Activated CD4-positive, alpha-beta T cell treated with anti-CD3 and anti-CD28 coated beads for 36 hours (primary cell): ENCODE measurements around the gene MESD. TPM values are rescaled to one million over a fixed set of nuclear protein-coding genes. Genes with fewer than 3 reads are reported as not detected.

Source experiments
- ATAC-seq: fragments of 200-7000 bp; cut with Tn5 transposase; one replicate; pipeline ENCODE4 v1.10.0; 2021; ENCODE audit warnings: mild to moderate bottlenecking, moderate library complexity
- CTCF ChIA-PET: fragments of 350-600 bp; sonication (Branson Sonifier 250); formaldehyde crosslinking; loops from one replicate; lab custom pipeline; 2021; ENCODE audit warnings: antibody characterized with exemption; lab: Charles Lee
- POLR2A ChIA-PET: fragments of 350-600 bp; sonication (Branson Sonifier 250); formaldehyde crosslinking; loops from one replicate; lab custom pipeline; 2021; ENCODE audit warnings: antibody characterized with exemption, inconsistent platforms; lab: Charles Lee
- DNase-seq: peaks from one replicate; pipeline ENCODE4 v3.0.0-alpha.2; 2020
- H3K27ac Mint-ChIP-seq: one replicate; pipeline ENCODE4 v1.8.0; 2021; ENCODE audit warnings: mixed read lengths
- H3K27me3 Mint-ChIP-seq: one replicate; pipeline ENCODE4 v1.8.0; 2021; ENCODE audit warnings: mixed read lengths
- H3K36me3 Mint-ChIP-seq: one replicate; pipeline ENCODE4 v1.8.0; 2021; ENCODE audit warnings: low read depth, mixed read lengths
- H3K4me1 Mint-ChIP-seq: one replicate; pipeline ENCODE4 v1.8.0; 2021; ENCODE audit warnings: mixed read lengths
- H3K4me3 Mint-ChIP-seq: one replicate; pipeline ENCODE4 v1.8.0; 2021; ENCODE audit warnings: mild to moderate bottlenecking, moderate library complexity, mixed read lengths
- H3K9me3 Mint-ChIP-seq: one replicate; pipeline ENCODE4 v1.8.0; 2021; ENCODE audit warnings: low read depth, mixed read lengths
- intact Hi-C, 2 experiments: fragments of 100-400 bp; cut with DNase I in 1 of 2; cut with micrococcal nuclease in 1 of 2; formaldehyde crosslinking; loops; one replicate each; pipeline versions ENCODE4 v1.14.2 to v1.15.1; 2022 to 2024; cut with DNase I, micrococcal nuclease
- total RNA-seq, 2 experiments: library from RNA; stranded (reverse); gene quantifications; one replicate each; pipeline ENCODE4 v1.2.3, GENCODE V29; 2021

The MESD gene
- total RNA-seq, 2 experiments from 2014 or later: 18.6 to 21.7 TPM

DNA sequence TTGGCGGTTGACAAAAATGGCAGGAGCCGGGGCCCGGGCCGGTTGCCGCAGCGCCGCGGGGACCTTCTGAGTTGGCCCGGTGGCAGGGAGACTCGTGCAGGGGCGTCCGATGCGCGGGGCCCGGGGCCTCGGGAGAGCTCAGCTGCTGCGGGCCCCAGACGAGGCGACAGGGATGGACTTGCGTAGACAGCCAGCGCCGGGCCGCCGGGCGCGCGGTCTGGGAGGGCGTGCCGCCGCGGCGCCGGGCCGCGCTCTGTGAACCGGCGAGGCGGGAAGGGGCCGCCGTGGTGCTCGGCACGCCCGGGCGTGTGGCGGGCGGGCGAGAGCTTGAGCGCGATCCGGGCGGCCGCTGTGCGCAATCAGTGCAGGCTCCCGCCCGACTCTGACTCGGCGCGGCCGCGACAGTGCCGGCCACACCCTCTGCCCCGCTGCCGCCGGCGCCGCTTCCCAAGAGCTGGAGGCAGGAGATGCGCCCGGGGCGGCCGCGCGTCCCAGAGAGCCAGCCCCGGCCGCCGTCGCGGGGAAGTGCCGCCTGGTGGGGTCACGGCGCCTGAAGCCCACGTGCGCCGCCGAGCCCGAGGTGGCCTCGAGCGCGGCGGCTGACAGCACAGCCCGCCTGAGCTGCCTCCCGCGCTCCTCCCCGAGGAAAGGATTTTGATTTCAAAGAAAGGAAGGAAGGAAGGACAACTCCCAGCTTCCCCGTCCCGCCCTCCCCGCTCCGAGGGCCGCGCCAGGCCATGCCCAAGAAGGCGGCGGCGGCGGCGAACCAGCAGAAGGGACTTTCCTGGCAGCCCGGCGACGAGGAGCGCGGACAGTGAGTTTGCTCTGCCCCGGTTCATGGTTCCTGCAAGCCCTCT, 11.8 kb upstream of the MESD start:
- peak overlapping the region; percentile 92 for H3K4me3 Mint-ChIP-seq
- H3K9me3 Mint-ChIP-seq: no peaks in the 10 kb centered on the region
- ATAC-seq (peak; percentile 40), DNase-seq (peak; percentile 68)
- H3K27me3 Mint-ChIP-seq: no peaks in the 10 kb centered on the region
- ChIA-PET POLR2A (interaction anchor here (1.6 kb wide), 1 partner anchor 10 kb away, joined by 6 read pairs; no protein-coding TSS in a partner anchor), CTCF (interaction anchor here (0.9 to 1.9 kb wide), 5 partner anchors 9 to 274 kb away, joined by 4 to 8 read pairs (median 5); no protein-coding TSS in a partner anchor)
- intact Hi-C loops: loop anchor here (1.0 to 10.0 kb wide), 7 partner anchors 22 to 1045 kb away; partner anchors contain the start of genes FAH (in 1 of the 2) and MEX3B (in 1 of the 2)
- H3K27ac Mint-ChIP-seq: peak overlapping the region; percentile 31
- peaks cover 48% of the 10 kb centered on the region for H3K4me1 Mint-ChIP-seq
- peaks cover 16% of the 10 kb centered on the region for H3K36me3 Mint-ChIP-seq

DNA sequence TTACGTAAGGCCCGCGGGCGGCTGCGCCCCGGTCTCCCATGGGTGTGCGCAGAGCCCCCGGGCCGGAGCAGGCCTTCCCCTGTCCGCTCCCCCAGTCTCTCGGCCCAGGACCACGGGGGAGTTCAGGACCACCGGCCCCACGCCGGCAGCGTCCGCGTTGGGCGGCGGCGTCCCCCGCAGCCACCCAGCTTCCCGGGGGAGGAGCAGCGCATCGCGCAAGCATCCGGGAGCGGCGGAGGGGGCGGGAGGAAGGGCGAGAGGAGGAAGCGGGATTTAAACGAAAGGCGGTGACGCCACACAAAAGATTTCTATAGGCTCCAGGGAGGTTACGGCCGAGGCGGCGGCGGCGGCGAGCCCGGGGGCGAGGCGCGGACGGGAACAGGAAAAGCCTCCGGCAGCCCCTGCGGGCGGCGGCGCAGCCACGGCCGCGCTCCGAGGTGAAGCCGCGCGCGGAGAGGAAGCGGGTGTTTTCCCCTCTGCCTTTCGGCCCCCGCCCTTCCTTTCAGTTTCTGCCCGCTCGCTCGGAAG, 11.1 kb upstream of the MESD start, which contains the start of gene TLNRD1:
Gene TLNRD1, plus strand, starts transcription at position 300 of the 528 bp plus-strand sequence. CDS start 1,349 bp downstream, outside the sequence.
- DNase-seq (peak; percentile 90), ATAC-seq (peak; percentile 70)
- H3K27ac Mint-ChIP-seq: peak within 1 kb of the TSS; percentile 92
- intact Hi-C loops: loop anchor here (1.0 to 10.0 kb wide), 10 partner anchors 10 to 1046 kb away; partner anchors contain the start of genes FAH (in 1 of the 2), MESD (in 1 of the 2) and MEX3B (in 1 of the 2)
- peaks cover 45% of the 10 kb centered on the region for H3K4me1 Mint-ChIP-seq
- ChIA-PET CTCF (interaction anchor here (0.9 to 1.9 kb wide), 4 partner anchors 9 to 266 kb away, joined by 4 to 8 read pairs (median 6); no protein-coding TSS in a partner anchor), POLR2A (interaction anchor here (1.6 kb wide), 1 partner anchor 9 kb away, joined by 6 read pairs; no protein-coding TSS in a partner anchor)
- H3K27me3 Mint-ChIP-seq: no peaks in the 10 kb centered on the region
- H3K4me3 Mint-ChIP-seq: peak within 1 kb of the TSS; percentile 92
- no peaks in the 10 kb centered on the region for H3K9me3 Mint-ChIP-seq
- H3K36me3 Mint-ChIP-seq: peaks cover 16% of the 10 kb centered on the region

DNA sequence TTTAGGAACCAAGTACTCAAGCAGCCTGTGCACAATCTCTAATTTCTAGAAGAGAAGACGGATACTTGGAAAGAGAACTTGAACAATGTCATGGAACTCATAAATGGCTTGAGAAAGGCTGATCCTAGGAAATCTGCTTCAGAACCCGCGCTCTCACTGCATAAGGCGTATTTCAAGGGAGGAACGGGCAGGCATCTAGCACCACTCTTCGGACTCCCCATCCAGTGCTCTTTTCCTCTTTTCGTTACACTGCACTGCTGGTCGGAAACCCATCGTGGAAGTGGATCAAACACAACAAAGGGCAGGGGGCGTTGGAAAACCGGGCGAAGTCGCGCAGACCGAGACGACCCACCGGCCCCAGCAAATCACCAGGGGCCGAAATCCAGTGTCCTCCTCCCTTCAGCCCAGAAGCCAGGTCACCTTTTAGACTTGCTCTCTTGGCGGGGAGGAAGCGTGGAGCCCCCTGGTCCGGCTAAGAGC, 10.6 kb upstream of the MESD start:
- Mint-ChIP-seq H3K36me3 (peaks cover 16% of the 10 kb centered on the region), H3K9me3 (no peaks in the 10 kb centered on the region), H3K27me3 (no peaks in the 10 kb centered on the region), H3K4me3 (peak overlapping the region; percentile 92), H3K27ac (peak overlapping the region; percentile 92), H3K4me1 (peaks cover 41% of the 10 kb centered on the region)
- intact Hi-C loops: loop anchor here (1.0 to 10.0 kb wide), 10 partner anchors 10 to 1047 kb away; partner anchors contain the start of genes FAH (in 1 of the 2), MESD (in 1 of the 2) and MEX3B (in 1 of the 2)
- no peak for ATAC-seq
- CTCF ChIA-PET: interaction anchor here (0.8 to 1.9 kb wide), 3 partner anchors 9 to 1622 kb away, joined by 3 to 8 read pairs (median 6); no protein-coding TSS in a partner anchor
- POLR2A ChIA-PET: interaction anchor here (1.6 kb wide), 1 partner anchor 9 kb away, joined by 6 read pairs; no protein-coding TSS in a partner anchor
- DNase-seq: no peak

DNA sequence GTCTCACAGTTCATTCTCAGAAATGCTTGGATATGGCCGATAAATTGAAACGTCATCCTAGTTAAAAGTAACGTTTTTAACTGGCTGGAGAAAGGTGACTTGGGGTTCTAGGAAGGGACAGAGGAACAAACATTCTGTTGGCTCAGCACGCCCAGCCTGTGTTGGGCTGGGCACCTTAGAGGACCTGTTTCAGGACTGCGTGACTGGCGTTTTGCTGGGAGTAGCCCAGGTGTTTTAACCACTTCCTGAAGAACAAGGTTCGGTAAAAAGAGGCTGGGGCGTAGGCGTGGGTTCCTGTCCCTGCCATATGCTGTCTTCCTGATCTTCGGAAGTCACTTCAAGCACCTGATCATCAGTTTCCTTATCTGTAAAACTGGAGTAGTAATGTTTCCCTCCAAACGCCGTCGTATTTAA, 10.0 kb upstream of the MESD start:
- Mint-ChIP-seq H3K27ac (peak overlapping the region; percentile 92), H3K36me3 (peaks cover 13% of the 10 kb centered on the region), H3K27me3 (no peaks in the 10 kb centered on the region), H3K9me3 (no peaks in the 10 kb centered on the region), H3K4me1 (peaks cover 35% of the 10 kb centered on the region), H3K4me3 (peak overlapping the region; percentile 92)
- intact Hi-C loops: loop anchor here (1.0 to 10.0 kb wide), 11 partner anchors 9 to 1047 kb away; partner anchors contain the start of genes FAH (in 1 of the 2), MESD (in 1 of the 2) and MEX3B (in 1 of the 2)
- ChIA-PET CTCF (interaction anchor here (0.7 to 1.9 kb wide), 4 partner anchors 8 to 1621 kb away, joined by 3 to 8 read pairs (median 4); no protein-coding TSS in a partner anchor), POLR2A (interaction anchor here (1.6 kb wide), 1 partner anchor 8 kb away, joined by 6 read pairs; no protein-coding TSS in a partner anchor)
- DNase-seq (peak; percentile 77), ATAC-seq (peak; percentile 12)

DNA sequence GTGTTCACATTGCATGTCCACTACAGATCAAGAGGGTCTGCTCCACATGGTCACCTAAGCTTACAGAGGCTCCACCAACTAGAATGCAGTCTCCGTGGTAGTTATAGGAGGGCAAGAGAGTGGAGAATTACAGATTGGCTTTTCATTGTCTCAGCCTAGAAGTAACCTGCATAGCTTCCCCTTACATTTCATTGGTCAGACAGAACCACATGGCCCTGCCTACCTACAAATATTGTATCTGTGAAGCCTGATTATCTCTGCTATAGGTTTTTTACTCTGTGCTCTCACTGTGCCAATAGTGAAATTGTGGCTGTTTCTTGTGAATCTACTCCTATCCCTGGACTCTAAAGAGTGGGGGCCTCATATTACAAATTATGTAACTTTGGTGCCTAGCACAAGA, 8.6 kb upstream of the MESD start:
- H3K36me3 Mint-ChIP-seq: peaks cover under 1% of the 10 kb centered on the region
- no peaks in the 10 kb centered on the region for H3K27me3 Mint-ChIP-seq
- ChIA-PET CTCF (interaction anchor here (1.6 to 1.8 kb wide), 2 partner anchors 105 to 268 kb away, joined by 3 to 11 read pairs; no protein-coding TSS in a partner anchor), POLR2A (interaction anchor here (0.7 kb wide), 1 partner anchor 146 kb away, joined by 8 read pairs; no protein-coding TSS in a partner anchor)
- peaks cover 21% of the 10 kb centered on the region for H3K4me1 Mint-ChIP-seq
- ATAC-seq: no peak
- H3K9me3 Mint-ChIP-seq: no peaks in the 10 kb centered on the region
- no peak for DNase-seq
- intact Hi-C loops: loop anchor here in 1 of 2 experiments (10.0 kb wide), 1 partner anchor 407 kb away; no protein-coding TSS in a partner anchor
- H3K27ac Mint-ChIP-seq: peak overlapping the region; percentile 52
- no peak overlapping the region for H3K4me3 Mint-ChIP-seq

DNA sequence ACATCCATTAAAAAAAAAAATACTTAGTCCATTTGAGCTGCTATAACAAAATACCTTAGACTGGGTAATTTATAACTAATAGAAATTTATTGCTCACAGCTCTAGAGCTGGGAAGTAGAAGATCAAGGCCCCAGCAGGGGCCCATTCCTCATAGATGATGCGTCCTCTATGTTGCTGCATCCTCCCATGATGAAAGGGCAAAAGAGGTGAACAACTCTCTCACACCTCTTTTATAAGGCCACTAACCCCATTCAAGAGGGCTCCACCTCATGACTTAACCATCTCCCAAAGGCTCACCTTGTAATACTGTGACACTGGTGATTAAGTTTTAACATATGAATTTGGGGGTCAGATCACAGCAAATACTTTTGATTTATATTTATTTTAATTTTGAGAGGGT, 8.1 kb upstream of the MESD start:
- Mint-ChIP-seq H3K4me3 (no peak overlapping the region), H3K4me1 (peaks cover 18% of the 10 kb centered on the region), H3K36me3 (no peaks in the 10 kb centered on the region), H3K27ac (no peak overlapping the region), H3K27me3 (no peaks in the 10 kb centered on the region), H3K9me3 (no peaks in the 10 kb centered on the region)
- intact Hi-C loops: loop anchor here (2.0 to 10.0 kb wide), 2 partner anchors 111 to 407 kb away; no protein-coding TSS in a partner anchor
- POLR2A ChIA-PET: interaction anchor here (0.7 kb wide), 1 partner anchor 147 kb away, joined by 8 read pairs; no protein-coding TSS in a partner anchor
- no peak for DNase-seq
- CTCF ChIA-PET: interaction anchor here (0.6 to 1.8 kb wide), 3 partner anchors 106 to 268 kb away, joined by 3 to 11 read pairs (median 3); no protein-coding TSS in a partner anchor
- no peak for ATAC-seq

DNA sequence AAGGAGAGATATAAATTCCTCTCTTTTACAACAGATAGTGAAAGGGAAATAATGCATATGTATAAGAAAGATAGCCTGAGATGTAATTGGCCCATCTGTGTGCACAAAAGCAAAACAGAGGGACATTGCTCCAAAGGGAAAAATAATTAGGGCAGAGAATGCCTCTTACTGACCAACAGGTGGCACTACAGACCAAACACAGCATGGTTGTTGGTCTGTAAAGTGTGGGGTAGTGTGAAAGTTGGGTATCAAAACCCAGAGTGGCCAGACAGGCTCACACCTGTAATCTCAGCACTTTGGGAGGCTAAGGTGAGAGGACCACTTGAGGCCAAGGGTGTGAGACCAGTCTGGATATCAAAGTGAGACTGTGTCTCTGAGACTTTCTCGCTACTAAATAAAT, 6.6 kb upstream of the MESD start:
- no peak for ATAC-seq
- H3K27me3 Mint-ChIP-seq: no peaks in the 10 kb centered on the region
- ChIA-PET CTCF (interaction anchor here (5.0 kb wide), 1 partner anchor 270 kb away, joined by 23 read pairs; no protein-coding TSS in a partner anchor), POLR2A (no interaction called here)
- no peaks in the 10 kb centered on the region for H3K9me3 Mint-ChIP-seq
- no peak overlapping the region for H3K27ac Mint-ChIP-seq
- H3K4me3 Mint-ChIP-seq: no peak overlapping the region
- H3K36me3 Mint-ChIP-seq: no peaks in the 10 kb centered on the region
- peak; percentile 24 for DNase-seq
- H3K4me1 Mint-ChIP-seq: peaks cover 24% of the 10 kb centered on the region
- intact Hi-C loops: loop anchor here (1.0 to 10.0 kb wide), 4 partner anchors 110 to 409 kb away; no protein-coding TSS in a partner anchor

DNA sequence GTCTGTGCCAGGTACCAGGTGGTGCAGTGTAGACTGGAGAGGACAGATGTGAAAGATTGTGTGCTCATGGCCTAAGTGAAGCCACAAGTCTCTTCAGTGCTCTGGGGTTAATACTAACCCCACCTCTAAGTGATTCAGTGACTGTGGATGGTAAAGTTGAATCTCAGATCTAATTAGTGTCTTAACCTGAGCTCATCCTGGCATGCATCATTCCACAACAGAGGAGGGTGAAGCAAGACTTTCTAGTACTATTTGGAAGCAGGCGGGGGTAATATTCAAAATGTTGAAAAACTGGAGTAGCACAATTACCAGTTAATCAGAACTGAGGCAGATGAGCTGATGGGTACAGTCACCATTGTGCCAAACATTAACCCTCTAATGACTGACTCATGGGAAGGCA, 2.8 kb upstream of the MESD start:
- no peak overlapping the region for H3K4me3 Mint-ChIP-seq
- DNase-seq (no peak), ATAC-seq (no peak)
- H3K27me3 Mint-ChIP-seq: no peaks in the 10 kb centered on the region
- no peaks in the 10 kb centered on the region for H3K9me3 Mint-ChIP-seq
- POLR2A ChIA-PET: no interaction called here
- CTCF ChIA-PET: interaction anchor here (2.3 to 5.0 kb wide), 2 partner anchors 8 to 274 kb away, joined by 8 to 23 read pairs; partner anchors contain the start of gene TLNRD1
- peaks cover 10% of the 10 kb centered on the region for H3K36me3 Mint-ChIP-seq
- H3K4me1 Mint-ChIP-seq: peaks cover 32% of the 10 kb centered on the region
- intact Hi-C loops: loop anchor here in 1 of 2 experiments (5.0 to 10.0 kb wide), 2 partner anchors 412 to 1545 kb away; no protein-coding TSS in a partner anchor
- no peak overlapping the region for H3K27ac Mint-ChIP-seq

DNA sequence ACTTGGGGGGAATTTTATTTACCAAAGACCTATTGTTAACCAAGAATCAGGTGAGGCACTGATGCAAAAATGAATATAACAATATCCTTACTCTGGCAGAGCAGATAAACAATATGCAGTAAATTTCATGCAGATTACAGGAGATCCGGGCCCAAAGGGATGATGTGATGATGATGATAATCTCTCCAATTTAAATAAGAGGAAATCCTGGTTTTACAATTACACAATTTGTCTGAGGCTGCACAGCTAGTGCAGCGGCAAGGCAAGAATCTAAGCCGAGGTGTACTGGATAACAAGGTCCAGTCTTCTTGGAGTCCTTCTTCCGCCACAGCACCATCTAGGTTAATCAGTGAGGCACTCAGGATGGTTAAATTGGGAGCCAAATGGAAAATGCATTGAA, 2.4 kb upstream of the MESD start:
- Mint-ChIP-seq H3K27ac (no peak overlapping the region), H3K36me3 (peaks cover 10% of the 10 kb centered on the region), H3K27me3 (no peaks in the 10 kb centered on the region), H3K4me3 (no peak overlapping the region), H3K9me3 (no peaks in the 10 kb centered on the region), H3K4me1 (peaks cover 35% of the 10 kb centered on the region)
- POLR2A ChIA-PET: interaction anchor here (1.0 kb wide), 1 partner anchor 8 kb away, joined by 6 read pairs; the partner anchor contains the start of gene TLNRD1
- ATAC-seq (no peak), DNase-seq (no peak)
- CTCF ChIA-PET: interaction anchor here (1.2 to 5.0 kb wide), 4 partner anchors 8 to 274 kb away, joined by 7 to 23 read pairs (median 8); partner anchors contain the start of gene TLNRD1
- intact Hi-C loops: loop anchor here in 1 of 2 experiments (5.0 to 10.0 kb wide), 2 partner anchors 413 to 1545 kb away; no protein-coding TSS in a partner anchor

DNA sequence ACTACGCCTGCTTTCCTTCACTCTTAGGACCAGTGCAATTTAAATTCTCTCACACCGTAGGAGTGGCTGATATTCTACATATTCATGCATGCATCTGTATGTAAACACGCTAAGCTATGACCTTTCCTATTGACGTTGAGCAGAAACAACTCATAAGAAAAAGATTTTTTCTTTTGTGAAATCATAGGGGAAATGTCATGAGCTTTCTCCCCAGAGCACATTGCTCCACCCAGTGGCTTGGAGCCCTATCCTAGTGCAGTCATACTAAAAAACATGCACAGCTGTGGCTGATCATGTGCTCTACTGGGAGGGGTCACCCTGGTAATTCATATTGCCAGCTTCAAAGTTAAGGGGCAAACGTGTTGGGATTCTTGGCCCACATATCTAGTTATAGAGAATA, 1.8 kb upstream of the MESD start:
- peaks cover 41% of the 10 kb centered on the region for H3K4me1 Mint-ChIP-seq
- CTCF ChIA-PET: interaction anchor here (1.0 to 5.0 kb wide), 5 partner anchors 9 to 284 kb away, joined by 3 to 23 read pairs (median 7); partner anchors contain the start of gene TLNRD1
- H3K9me3 Mint-ChIP-seq: no peaks in the 10 kb centered on the region
- DNase-seq (peak; percentile 61), ATAC-seq (peak; percentile 35)
- H3K27me3 Mint-ChIP-seq: no peaks in the 10 kb centered on the region
- H3K27ac Mint-ChIP-seq: no peak overlapping the region
- peaks cover 10% of the 10 kb centered on the region for H3K36me3 Mint-ChIP-seq
- no peak overlapping the region for H3K4me3 Mint-ChIP-seq
- intact Hi-C loops: loop anchor here in 1 of 2 experiments (5.0 to 10.0 kb wide), 2 partner anchors 413 to 1546 kb away; no protein-coding TSS in a partner anchor
- POLR2A ChIA-PET: interaction anchor here (1.0 kb wide), 1 partner anchor 9 kb away, joined by 6 read pairs; the partner anchor contains the start of gene TLNRD1
